Gastroesophageal sphincter (tissue), 4 donors: ENCODE measurements around the gene ARG2. TPM values are rescaled to one million over a fixed set of nuclear protein-coding genes. Genes with fewer than 3 reads are reported as not detected.

Experiments used
- ATAC-seq: fragments of 150-250 bp; one replicate; pipeline ENCODE4 v1.9.1; 2016; ENCODE audit warnings: mild to moderate bottlenecking, moderate library complexity
- H3K27ac ChIP-seq, 4 donors: fragments of 200-600 bp; sonication (generic) in 3 of 4; 1 replicate in 3 of 4; 2 replicates in 1 of 4; pipeline ENCODE4 v1.5.1; 2016 to 2019
- H3K27me3 ChIP-seq: fragments of 200-600 bp; sonication (generic); one replicate; pipeline ENCODE4 v1.5.1; 2019
- H3K36me3 ChIP-seq, 2 donors: fragments of 200-600 bp; sonication (generic); one replicate each; pipeline ENCODE4 v1.5.1; 2019; ENCODE audit warnings: control low read depth in 1 of 2
- H3K4me1 ChIP-seq, 3 donors: fragments of 200-600 bp; sonication (generic); 1 replicate in 2 of 3; 2 replicates in 1 of 3; pipeline ENCODE4 v1.5.1; 2016 to 2019; ENCODE audit warnings: control low read depth in 2 of 3
- H3K4me3 ChIP-seq, 2 donors: fragments of 200-600 bp; sonication (generic); one replicate each; pipeline ENCODE4 v1.5.1; 2019; ENCODE audit warnings: mild to moderate bottlenecking in 1 of 2, moderate library complexity in 1 of 2
- H3K9me3 ChIP-seq, 3 donors: fragments of 200-600 bp; sonication (generic); one replicate each; pipeline ENCODE4 v1.5.1; 2017 to 2019; ENCODE audit warnings: control low read depth in 2 of 3
- CTCF ChIP-seq, 4 experiments: fragments of 200-600 bp in 2 of 4; fragments of 450-650 bp in 2 of 4; sonication (generic) in 1 of 4; IDR thresholded peaks; one replicate each; pipeline ENCODE4 v1.5.1; 2017 to 2019; ENCODE audit warnings: antibody characterized with exemption in 4 of 4, mild to moderate bottlenecking in 2 of 4, moderate library complexity in 2 of 4
- EP300 ChIP-seq: sonication (generic); formaldehyde crosslinking; IDR thresholded peaks from one replicate; pipeline ENCODE4 v1.6.1; 2017; ENCODE audit warnings: antibody characterized with exemption, mild to moderate bottlenecking
- POLR2A ChIP-seq, 2 donors: fragments of 450-650 bp; IDR thresholded peaks; one replicate each; pipeline ENCODE4 v1.6.1; 2017; ENCODE audit warnings: antibody characterized with exemption in 2 of 2, mild to moderate bottlenecking in 2 of 2, moderate library complexity in 1 of 2
- POLR2AphosphoS5 ChIP-seq: sonication (generic); formaldehyde crosslinking; IDR thresholded peaks from one replicate; pipeline ENCODE4 v1.6.1; 2017; ENCODE audit warnings: antibody characterized with exemption
- WGBS, 2 donors: methylation state at CpG; one replicate each; pipeline ENCODE4 v1.1.5; 2018; ENCODE audit warnings: low coverage in 1 of 2; 5-methylcytosine and 5-hydroxymethylcytosine counted together
- total RNA-seq, 4 donors: library from RNA; depleted of rRNA; stranded (reverse); fragments of >200 nt; gene quantifications; one replicate each; pipeline ENCODE4 v1.1.0, GENCODE V29; 2016

The ARG2 gene
- total RNA-seq, 4 donors from 2014 or later: 5.7 to 24.7 (median 14.9) TPM

GRCh38 chr14:67650151-67650550 lies 30.4 kb downstream of the ARG2 start:
- 67 to 71% methylated on average over 1 of the region's 1 CpG for WGBS, 2 donors
- no peak for TF ChIP-seq CTCF (IDR thresholded peaks at IDR 0.05)
- no peak for TF ChIP-seq POLR2A (IDR thresholded peaks at IDR 0.05)
- no peak for TF ChIP-seq EP300
- no peak for TF ChIP-seq POLR2AphosphoS5
- H3K4me3 ChIP-seq: no peak overlapping the region
- peaks cover 0 to 4% (median 0%) of the 10 kb centered on the region in 3 donors for H3K4me1 ChIP-seq
- no peaks in the 10 kb centered on the region for H3K27me3 ChIP-seq
- no peak for ATAC-seq
- no peaks in the 10 kb centered on the region for H3K9me3 ChIP-seq
- H3K36me3 ChIP-seq: peaks cover 0 to 100% of the 10 kb centered on the region in 2 donors
- H3K27ac ChIP-seq: no peak overlapping the region

GRCh38 chr14:67650694-67651093 lies 31.0 kb downstream of the ARG2 start:
- 33 to 81% methylated on average over 1 to 2 of the region's 2 CpGs for WGBS, 2 donors
- no peaks in the 10 kb centered on the region for H3K27me3 ChIP-seq
- no peak for ATAC-seq
- no peak for TF ChIP-seq EP300
- no peaks in the 10 kb centered on the region for H3K9me3 ChIP-seq
- peaks cover 0 to 100% of the 10 kb centered on the region in 2 donors for H3K36me3 ChIP-seq
- no peak overlapping the region for H3K4me3 ChIP-seq
- H3K27ac ChIP-seq: no peak overlapping the region
- H3K4me1 ChIP-seq: no peaks in the 10 kb centered on the region

- H3K9me3 ChIP-seq: no peaks in the 10 kb centered on the region
- no peaks in the 10 kb centered on the region for H3K27me3 ChIP-seq
- no peak for ATAC-seq
- no peaks in the 10 kb centered on the region for H3K4me1 ChIP-seq
- H3K4me3 ChIP-seq: no peak overlapping the region
- no peak overlapping the region for H3K27ac ChIP-seq
- H3K36me3 ChIP-seq: peaks cover 0 to 100% of the 10 kb centered on the region in 2 donors
- WGBS, 2 donors: 58% methylated on average over 1 of the region's 1 CpG; no CpG with 5 or more reads in 1 of the 2 donors
- TF ChIP-seq CTCF (IDR thresholded peaks at IDR 0.05) (no peak), POLR2AphosphoS5 (no peak), EP300 (no peak), POLR2A (IDR thresholded peaks at IDR 0.05) (no peak)
Measured at GRCh38 chr14:67652189-67652588, 32.5 kb downstream of the ARG2 start.

GRCh38 chr14:67653651-67654280 lies 34.0 kb downstream of the ARG2 start:
- no peak overlapping the region for H3K27ac ChIP-seq
- TF ChIP-seq EP300 (no peak), CTCF (IDR thresholded peaks at IDR 0.05) (no peak), POLR2AphosphoS5 (no peak), POLR2A (IDR thresholded peaks at IDR 0.05) (no peak)
- no peak for ATAC-seq
- no peaks in the 10 kb centered on the region for H3K27me3 ChIP-seq
- no peak overlapping the region for H3K4me3 ChIP-seq
- peaks cover 0 to 100% of the 10 kb centered on the region in 2 donors for H3K36me3 ChIP-seq
- no peaks in the 10 kb centered on the region for H3K9me3 ChIP-seq
- no peaks in the 10 kb centered on the region for H3K4me1 ChIP-seq
- 60 to 63% methylated on average over 3 to 5 of the region's 6 CpGs for WGBS, 2 donors

- WGBS, 2 donors: 89 to 93% methylated on average over 3 to 4 of the region's 4 CpGs
- Histone ChIP-seq H3K9me3 (no peaks in the 10 kb centered on the region), H3K27ac (no peak overlapping the region), H3K27me3 (no peaks in the 10 kb centered on the region), H3K4me3 (no peak overlapping the region), H3K36me3 (peaks cover 0 to 32% of the 10 kb centered on the region in 2 donors), H3K4me1 (peaks cover 0 to 7% (median 7%) of the 10 kb centered on the region in 3 donors)
- no peak for ATAC-seq
- TF ChIP-seq EP300 (no peak), CTCF (IDR thresholded peaks at IDR 0.05) (no peak), POLR2AphosphoS5 (no peak), POLR2A (IDR thresholded peaks at IDR 0.05) (no peak)
Measured at GRCh38 chr14:67663633-67664032, 43.9 kb downstream of the ARG2 start.
